Measurements from ENCODE around the gene PRKAA1.

DNA sequence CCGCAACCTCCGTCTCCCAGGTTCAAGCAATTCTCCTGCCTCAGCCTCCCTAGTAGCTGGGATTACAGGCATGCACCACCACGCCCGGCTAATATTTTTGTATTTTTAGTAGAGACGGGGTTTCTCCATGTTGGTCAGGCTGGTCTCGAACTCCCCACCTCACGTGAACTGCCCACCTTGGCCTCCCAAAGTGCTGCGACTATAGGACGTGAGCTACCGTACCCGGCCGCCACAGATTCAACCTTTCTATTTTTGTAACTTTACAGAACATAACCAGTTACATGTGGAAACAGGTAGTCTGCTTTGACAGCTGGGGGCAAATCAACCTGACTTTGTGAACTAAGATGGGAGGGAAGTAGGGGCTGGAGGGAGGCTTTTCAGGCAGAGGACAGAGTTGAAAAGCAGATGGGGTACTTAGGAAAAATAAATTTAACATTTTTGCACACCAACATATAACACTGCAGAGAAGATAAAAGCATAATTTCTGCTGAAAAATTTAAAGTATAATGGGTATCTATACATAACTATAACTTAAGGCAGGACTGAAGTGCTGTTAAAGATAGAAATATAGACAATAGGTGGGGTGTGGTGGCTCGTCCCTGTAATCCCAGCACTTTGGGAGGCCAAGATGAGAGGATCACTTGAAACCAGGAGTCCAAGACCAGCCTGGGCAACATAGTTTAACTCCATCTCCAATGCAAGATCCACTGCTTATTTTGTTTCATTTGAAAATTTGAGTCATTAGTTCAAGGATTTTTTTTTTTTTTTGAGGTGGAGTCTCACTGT, 31.8 kb upstream of the PRKAA1 start:
- TF ChIP-seq, protein P1, sequence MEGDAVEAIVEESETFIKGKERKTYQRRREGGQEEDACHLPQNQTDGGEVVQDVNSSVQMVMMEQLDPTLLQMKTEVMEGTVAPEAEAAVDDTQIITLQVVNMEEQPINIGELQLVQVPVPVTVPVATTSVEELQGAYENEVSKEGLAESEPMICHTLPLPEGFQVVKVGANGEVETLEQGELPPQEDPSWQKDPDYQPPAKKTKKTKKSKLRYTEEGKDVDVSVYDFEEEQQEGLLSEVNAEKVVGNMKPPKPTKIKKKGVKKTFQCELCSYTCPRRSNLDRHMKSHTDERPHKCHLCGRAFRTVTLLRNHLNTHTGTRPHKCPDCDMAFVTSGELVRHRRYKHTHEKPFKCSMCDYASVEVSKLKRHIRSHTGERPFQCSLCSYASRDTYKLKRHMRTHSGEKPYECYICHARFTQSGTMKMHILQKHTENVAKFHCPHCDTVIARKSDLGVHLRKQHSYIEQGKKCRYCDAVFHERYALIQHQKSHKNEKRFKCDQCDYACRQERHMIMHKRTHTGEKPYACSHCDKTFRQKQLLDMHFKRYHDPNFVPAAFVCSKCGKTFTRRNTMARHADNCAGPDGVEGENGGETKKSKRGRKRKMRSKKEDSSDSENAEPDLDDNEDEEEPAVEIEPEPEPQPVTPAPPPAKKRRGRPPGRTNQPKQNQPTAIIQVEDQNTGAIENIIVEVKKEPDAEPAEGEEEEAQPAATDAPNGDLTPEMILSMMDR (IDR thresholded peaks at IDR 0.05) = no peak
- no peak for TF ChIP-seq POLR2AphosphoS5 (IDR thresholded peaks at IDR 0.05)
